ENCODE data around the gene IL1RAP.

IL1RAP gene

GRCh38 chr3:190581041-190581541, 67.2 kb downstream of the IL1RAP start:
- Histone ChIP-seq H3K36me3 (peaks cover 0 to 23% (median 0%) of the 10 kb centered on the region in 11 experiments; a peak in 6 of 22 replicates), H3K27me3 (no peaks in the 10 kb centered on the region), H3K9me3 (replicated peaks in 1 of 11) (peaks cover 0 to 28% (median 15%) of the 10 kb centered on the region in 11 experiments; a peak in 16 of 22 replicates), H3K4me2 (no peak overlapping the region), H4K20me1 (no peaks in the 10 kb centered on the region), H3K4me3 (no peak overlapping the region), H3K9ac (no peak overlapping the region), H3K4me1 (peaks cover 0 to 26% (median 11%) of the 10 kb centered on the region in 10 experiments; a peak in 17 of 20 replicates), H3K27ac (no peak overlapping the region)
- no peak for TF ChIP-seq Cebpa-rat (IDR thresholded peaks at IDR 0.05)

- Histone ChIP-seq H3K9me3 (replicated peaks in 1 of 11) (peaks cover 0 to 19% (median 11%) of the 10 kb centered on the region in 11 experiments; a peak in 16 of 22 replicates), H3K4me1 (peaks cover 9 to 34% (median 26%) of the 10 kb centered on the region in 10 experiments), H3K9ac (no peak overlapping the region), H3K27me3 (no peaks in the 10 kb centered on the region), H3K4me2 (no peak overlapping the region), H4K20me1 (no peaks in the 10 kb centered on the region), H3K4me3 (no peak overlapping the region), H3K27ac (no peak overlapping the region), H3K36me3 (peaks cover 0 to 16% (median 0%) of the 10 kb centered on the region in 11 experiments; a peak in 5 of 22 replicates)
- TF ChIP-seq Cebpa-rat (IDR thresholded peaks at IDR 0.05): no peak
Measured at GRCh38 chr3:190582667-190583066, 68.8 kb downstream of the IL1RAP start.

- H3K4me2 ChIP-seq: peak overlapping the region; percentile 25 to 80 (median 47); a peak in 20 of 22 replicates
- peak overlapping the region in 9 of 11 experiments; percentile 39 to 67 (median 57); a peak in 17 of 22 replicates for H3K27ac ChIP-seq
- peaks cover 12 to 48% (median 32%) of the 10 kb centered on the region in 10 experiments for H3K4me1 ChIP-seq
- H4K20me1 ChIP-seq: no peaks in the 10 kb centered on the region
- peaks cover 0 to 13% (median 0%) of the 10 kb centered on the region in 11 experiments; a peak in 4 of 22 replicates for H3K36me3 ChIP-seq
- 0 out of 22 replicates have a peak, but pooled peaks cover 0 to 7% (median 0%) of the 10 kb centered on the region in 11 experiments for H3K9me3 ChIP-seq (replicated peaks in 1 of 11)
- no peak overlapping the region for H3K4me3 ChIP-seq
- peak overlapping the region in 5 of 11 experiments; percentile 5 to 32 (median 14); a peak in 6 of 22 replicates for H3K9ac ChIP-seq
- TF ChIP-seq Cebpa-rat (IDR thresholded peaks at IDR 0.05): no peak
- H3K27me3 ChIP-seq: no peaks in the 10 kb centered on the region
Measured at GRCh38 chr3:190585805-190586630, 72.1 kb downstream of the IL1RAP start.

- H4K20me1 ChIP-seq: no peaks in the 10 kb centered on the region
- no peak for TF ChIP-seq Cebpa-rat (IDR thresholded peaks at IDR 0.05)
- H3K9ac ChIP-seq: peak overlapping the region in 5 of 11 experiments; percentile 5 to 32 (median 14); a peak in 5 of 22 replicates
- H3K4me1 ChIP-seq: peaks cover 17 to 51% (median 36%) of the 10 kb centered on the region in 10 experiments
- peak overlapping the region; percentile 25 to 80 (median 47); a peak in 19 of 22 replicates for H3K4me2 ChIP-seq
- peak overlapping the region in 9 of 11 experiments; percentile 39 to 67 (median 57); a peak in 17 of 22 replicates for H3K27ac ChIP-seq
- no peaks in the 10 kb centered on the region for H3K27me3 ChIP-seq
- no peak overlapping the region for H3K4me3 ChIP-seq
- 0 out of 22 replicates have a peak, but pooled peaks cover 0 to 7% (median 0%) of the 10 kb centered on the region in 11 experiments for H3K9me3 ChIP-seq (replicated peaks in 1 of 11)
- peaks cover 0 to 13% (median 0%) of the 10 kb centered on the region in 11 experiments; a peak in 4 of 22 replicates for H3K36me3 ChIP-seq
Measured at GRCh38 chr3:190586631-190587011, 72.7 kb downstream of the IL1RAP start.

- peaks cover 17 to 51% (median 36%) of the 10 kb centered on the region in 10 experiments for H3K4me1 ChIP-seq
- H3K27ac ChIP-seq: no peak overlapping the region; a peak in 1 of 22 replicates
- H3K9me3 ChIP-seq (replicated peaks in 1 of 11): peaks cover 0 to 24% (median 7%) of the 10 kb centered on the region in 11 experiments; a peak in 10 of 22 replicates
- H3K4me3 ChIP-seq: no peak overlapping the region
- no peak for TF ChIP-seq Cebpa-rat (IDR thresholded peaks at IDR 0.05)
- H3K4me2 ChIP-seq: peak overlapping the region in 1 of 11 experiments; percentile 11; a peak in 2 of 22 replicates
- H3K27me3 ChIP-seq: no peaks in the 10 kb centered on the region
- H3K9ac ChIP-seq: no peak overlapping the region
- H4K20me1 ChIP-seq: no peaks in the 10 kb centered on the region
- peaks cover 0 to 24% (median 5%) of the 10 kb centered on the region in 11 experiments; a peak in 7 of 22 replicates for H3K36me3 ChIP-seq
Measured at GRCh38 chr3:190588570-190588969, 74.7 kb downstream of the IL1RAP start.

GRCh38 chr3:190589326-190589725, 75.4 kb downstream of the IL1RAP start:
- H3K27me3 ChIP-seq: no peaks in the 10 kb centered on the region
- H4K20me1 ChIP-seq: no peaks in the 10 kb centered on the region
- H3K36me3 ChIP-seq: peaks cover 0 to 25% (median 5%) of the 10 kb centered on the region in 11 experiments; a peak in 7 of 22 replicates
- no peak overlapping the region for H3K27ac ChIP-seq
- TF ChIP-seq Cebpa-rat (IDR thresholded peaks at IDR 0.05): no peak
- no peak overlapping the region for H3K9ac ChIP-seq
- H3K4me1 ChIP-seq: peaks cover 17 to 51% (median 36%) of the 10 kb centered on the region in 10 experiments
- no peak overlapping the region for H3K4me2 ChIP-seq
- peaks cover 0 to 31% (median 13%) of the 10 kb centered on the region in 11 experiments; a peak in 15 of 22 replicates for H3K9me3 ChIP-seq (replicated peaks in 1 of 11)
- H3K4me3 ChIP-seq: no peak overlapping the region

- peaks cover 17 to 37% (median 26%) of the 10 kb centered on the region in 10 experiments for H3K4me1 ChIP-seq
- H3K4me2 ChIP-seq: peak overlapping the region in 7 of 11 experiments; percentile 28 to 50 (median 44); a peak in 13 of 22 replicates
Measured at GRCh38 chr3:190591080-190591479, 77.2 kb downstream of the IL1RAP start.

GRCh38 chr3:190593075-190593474, 79.2 kb downstream of the IL1RAP start:
- Histone ChIP-seq H3K27me3 (no peaks in the 10 kb centered on the region), H3K4me3 (no peak overlapping the region), H3K9ac (no peak overlapping the region), H3K36me3 (peaks cover 0 to 25% (median 5%) of the 10 kb centered on the region in 11 experiments; a peak in 8 of 22 replicates), H3K4me1 (peaks cover 5 to 17% (median 8%) of the 10 kb centered on the region in 10 experiments; a peak in 17 of 20 replicates), H3K9me3 (replicated peaks in 1 of 11) (peaks cover 0 to 33% (median 15%) of the 10 kb centered on the region in 11 experiments; a peak in 15 of 22 replicates), H4K20me1 (no peaks in the 10 kb centered on the region), H3K4me2 (no peak overlapping the region), H3K27ac (no peak overlapping the region)
- TF ChIP-seq Cebpa-rat (IDR thresholded peaks at IDR 0.05): no peak

More at GRCh38 chr3:190591080-190591479, 77.2 kb downstream of the IL1RAP start:
- TF ChIP-seq Cebpa-rat (IDR thresholded peaks at IDR 0.05): no peak
- Histone ChIP-seq H3K9me3 (replicated peaks in 1 of 11) (peaks cover 0 to 33% (median 15%) of the 10 kb centered on the region in 11 experiments; a peak in 15 of 22 replicates), H3K27ac (no peak overlapping the region; a peak in 1 of 22 replicates), H3K4me3 (no peak overlapping the region), H3K9ac (no peak overlapping the region), H3K36me3 (peaks cover 0 to 25% (median 5%) of the 10 kb centered on the region in 11 experiments; a peak in 8 of 22 replicates), H4K20me1 (no peaks in the 10 kb centered on the region), H3K27me3 (no peaks in the 10 kb centered on the region)
